GM12801 (cell line): ENCODE results near the gene PRR5.

ENCODE experiments used
- CTCF ChIP-seq: IDR thresholded peaks from one replicate; pipeline ENCODE4 v1.5.1; 2011; ENCODE audit warnings: control low read depth; ENCODE audit not compliant: insufficient read length; ENCODE audit errors: extremely low read depth

PRR5 gene

GRCh38 chr22:44753189-44754042 lies 51.4 kb downstream of the PRR5 start:
- no peak for TF ChIP-seq CTCF

GRCh38 chr22:44754998-44755397 lies 53.0 kb downstream of the PRR5 start:
- no peak for TF ChIP-seq CTCF

GRCh38 chr22:44755417-44755816 lies 53.4 kb downstream of the PRR5 start:
- no peak for TF ChIP-seq CTCF

- no peak for TF ChIP-seq CTCF
Measured at GRCh38 chr22:44755956-44756361, 54.0 kb downstream of the PRR5 start.

GRCh38 chr22:44758344-44758973 lies 56.5 kb downstream of the PRR5 start:
- no peak for TF ChIP-seq CTCF

- TF ChIP-seq CTCF: no peak
Measured at GRCh38 chr22:44759001-44759400, 57.0 kb downstream of the PRR5 start.

- TF ChIP-seq CTCF: no peak
Measured at GRCh38 chr22:44759430-44760310, 57.7 kb downstream of the PRR5 start.
